Parathyroid adenoma (tissue), 2 donors: ENCODE data around the gene KCNIP1.

Source experiments
- H2AFZ ChIP-seq: fragments of 300-600 bp; sonication (generic); one replicate; pipeline ENCODE4 v1.7.0; 2017; ENCODE audit warnings: antibody characterized with exemption, mild to moderate bottlenecking
- H3K27ac ChIP-seq: fragments of 300-600 bp; sonication (generic); one replicate; pipeline ENCODE4 v1.7.0; 2017
- H3K27me3 ChIP-seq: fragments of 300-600 bp; sonication (generic); one replicate; pipeline ENCODE4 v1.7.0; 2017; ENCODE audit warnings: low read length; ENCODE audit not compliant: control insufficient read depth, insufficient read depth
- H3K36me3 ChIP-seq: fragments of 300-600 bp; sonication (generic); one replicate; pipeline ENCODE4 v1.7.0; 2017; ENCODE audit warnings: low read length; ENCODE audit not compliant: control insufficient read depth, insufficient read depth
- H3K4me1 ChIP-seq: fragments of 300-600 bp; sonication (generic); one replicate; pipeline ENCODE4 v1.7.0; 2017; ENCODE audit warnings: control low read depth
- H3K4me2 ChIP-seq: fragments of 300-600 bp; sonication (generic); one replicate; pipeline ENCODE4 v1.7.0; 2017; ENCODE audit warnings: low read length
- H3K4me3 ChIP-seq: fragments of 300-600 bp; sonication (generic); one replicate; pipeline ENCODE4 v1.7.0; 2017; ENCODE audit warnings: low read depth, low read length
- H3K79me2 ChIP-seq: fragments of 300-600 bp; sonication (generic); one replicate; pipeline ENCODE4 v1.7.0; 2017; ENCODE audit warnings: control low read depth
- H3K9ac ChIP-seq: fragments of 300-600 bp; sonication (generic); one replicate; pipeline ENCODE4 v1.7.0; 2017; ENCODE audit warnings: mild to moderate bottlenecking
- H3K9me3 ChIP-seq: fragments of 300-600 bp; sonication (generic); one replicate; pipeline ENCODE4 v1.7.0; 2017; ENCODE audit warnings: low read length; ENCODE audit not compliant: control insufficient read depth
- TF ChIP-seq, protein P1 (sequence below): fragments of 300-600 bp; sonication (generic); IDR thresholded peaks from one replicate; pipeline ENCODE4 v1.7.0; 2017; ENCODE audit warnings: antibody characterized with exemption, mild to moderate bottlenecking
- donor health status: primary hyperparathyroidism.

The KCNIP1 gene

DNA sequence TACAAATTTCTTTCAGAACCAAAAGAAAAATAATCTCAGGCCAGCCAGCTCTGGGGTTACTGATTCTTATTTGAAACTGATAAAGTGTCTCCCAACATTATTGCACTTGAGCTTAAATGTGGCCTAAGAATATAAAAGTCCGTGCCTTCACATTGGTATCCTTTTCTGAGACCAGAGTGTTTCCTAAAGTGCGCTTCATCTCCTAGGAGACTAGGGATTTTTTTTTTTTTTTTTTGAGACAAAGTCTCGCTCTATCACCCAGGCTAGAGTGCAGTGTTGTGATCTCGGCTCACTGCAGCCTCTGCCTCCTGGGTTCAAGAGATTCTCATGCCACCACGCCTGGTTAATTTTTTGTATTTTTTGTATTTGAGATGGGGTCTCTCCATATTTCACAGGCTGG is 23.6 kb upstream of the KCNIP1 start:
- Histone ChIP-seq H3K4me2 (no peak overlapping the region), H3K36me3 (no peaks in the 10 kb centered on the region), H3K4me3 (no peak overlapping the region), H3K9me3 (no peaks in the 10 kb centered on the region), H2AFZ (no peak overlapping the region), H3K27ac (no peak overlapping the region), H3K79me2 (no peaks in the 10 kb centered on the region), H3K27me3 (no peaks in the 10 kb centered on the region), H3K9ac (no peak overlapping the region), H3K4me1 (no peaks in the 10 kb centered on the region)
- TF ChIP-seq, protein P1, sequence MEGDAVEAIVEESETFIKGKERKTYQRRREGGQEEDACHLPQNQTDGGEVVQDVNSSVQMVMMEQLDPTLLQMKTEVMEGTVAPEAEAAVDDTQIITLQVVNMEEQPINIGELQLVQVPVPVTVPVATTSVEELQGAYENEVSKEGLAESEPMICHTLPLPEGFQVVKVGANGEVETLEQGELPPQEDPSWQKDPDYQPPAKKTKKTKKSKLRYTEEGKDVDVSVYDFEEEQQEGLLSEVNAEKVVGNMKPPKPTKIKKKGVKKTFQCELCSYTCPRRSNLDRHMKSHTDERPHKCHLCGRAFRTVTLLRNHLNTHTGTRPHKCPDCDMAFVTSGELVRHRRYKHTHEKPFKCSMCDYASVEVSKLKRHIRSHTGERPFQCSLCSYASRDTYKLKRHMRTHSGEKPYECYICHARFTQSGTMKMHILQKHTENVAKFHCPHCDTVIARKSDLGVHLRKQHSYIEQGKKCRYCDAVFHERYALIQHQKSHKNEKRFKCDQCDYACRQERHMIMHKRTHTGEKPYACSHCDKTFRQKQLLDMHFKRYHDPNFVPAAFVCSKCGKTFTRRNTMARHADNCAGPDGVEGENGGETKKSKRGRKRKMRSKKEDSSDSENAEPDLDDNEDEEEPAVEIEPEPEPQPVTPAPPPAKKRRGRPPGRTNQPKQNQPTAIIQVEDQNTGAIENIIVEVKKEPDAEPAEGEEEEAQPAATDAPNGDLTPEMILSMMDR, result no peak

DNA sequence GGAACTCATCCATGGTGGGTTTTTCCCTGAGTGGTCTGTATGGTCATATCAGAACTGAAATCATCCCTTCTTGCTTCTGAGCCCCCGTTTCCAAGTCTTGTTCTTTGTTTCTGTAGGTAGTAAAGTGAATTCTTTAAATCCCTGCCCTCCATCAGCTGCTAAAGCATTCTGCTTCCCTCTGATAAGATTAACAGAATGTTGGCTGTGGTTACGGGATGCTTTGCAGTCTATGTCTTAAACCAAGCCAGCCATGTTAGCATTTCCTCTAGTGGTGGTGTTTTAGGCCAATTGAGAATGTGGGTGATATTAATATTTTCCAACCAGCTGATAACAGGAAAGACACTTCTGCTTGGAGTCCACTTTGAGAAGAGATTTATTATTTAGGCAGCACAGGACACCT is 22.0 kb upstream of the KCNIP1 start:
- no peak overlapping the region for H3K4me3 ChIP-seq
- TF ChIP-seq, protein P1, result no peak
- H3K4me1 ChIP-seq, result no peaks in the 10 kb centered on the region

DNA sequence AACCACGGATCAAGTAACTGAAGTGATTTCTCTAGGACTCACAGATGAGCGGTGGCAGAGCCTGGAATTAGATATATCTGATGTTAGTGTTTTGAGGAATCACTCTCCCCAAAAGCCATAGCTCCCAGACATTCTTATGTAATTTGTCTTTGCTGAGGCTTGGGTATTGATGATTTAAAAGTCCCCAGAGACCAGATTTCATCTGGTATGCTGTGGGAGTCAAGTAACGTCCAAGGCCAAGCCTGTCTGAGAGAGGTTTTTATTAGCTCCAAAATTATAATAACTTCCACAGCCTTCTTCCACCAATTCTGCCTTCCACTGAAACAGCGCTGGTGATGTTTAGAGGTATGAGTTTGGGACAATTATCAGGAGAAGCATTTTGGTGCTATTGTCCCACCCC is 21.3 kb upstream of the KCNIP1 start:
- no peak overlapping the region for H3K9ac ChIP-seq
- H3K4me3 ChIP-seq, result no peak overlapping the region
- no peak overlapping the region for H2AFZ ChIP-seq
- no peaks in the 10 kb centered on the region for H3K27me3 ChIP-seq
- TF ChIP-seq, protein P1, result no peak
- H3K9me3 ChIP-seq, result no peaks in the 10 kb centered on the region
- no peak overlapping the region for H3K4me2 ChIP-seq
- H3K27ac ChIP-seq, result no peak overlapping the region
- no peaks in the 10 kb centered on the region for H3K4me1 ChIP-seq
- H3K79me2 ChIP-seq, result no peaks in the 10 kb centered on the region
- H3K36me3 ChIP-seq, result no peaks in the 10 kb centered on the region

More for the DNA sequence above, 22.0 kb upstream of the KCNIP1 start:
- Histone ChIP-seq H3K27me3 (no peaks in the 10 kb centered on the region), H2AFZ (no peak overlapping the region), H3K9me3 (no peaks in the 10 kb centered on the region), H3K4me2 (no peak overlapping the region), H3K9ac (no peak overlapping the region), H3K27ac (no peak overlapping the region), H3K79me2 (no peaks in the 10 kb centered on the region), H3K36me3 (no peaks in the 10 kb centered on the region)

DNA sequence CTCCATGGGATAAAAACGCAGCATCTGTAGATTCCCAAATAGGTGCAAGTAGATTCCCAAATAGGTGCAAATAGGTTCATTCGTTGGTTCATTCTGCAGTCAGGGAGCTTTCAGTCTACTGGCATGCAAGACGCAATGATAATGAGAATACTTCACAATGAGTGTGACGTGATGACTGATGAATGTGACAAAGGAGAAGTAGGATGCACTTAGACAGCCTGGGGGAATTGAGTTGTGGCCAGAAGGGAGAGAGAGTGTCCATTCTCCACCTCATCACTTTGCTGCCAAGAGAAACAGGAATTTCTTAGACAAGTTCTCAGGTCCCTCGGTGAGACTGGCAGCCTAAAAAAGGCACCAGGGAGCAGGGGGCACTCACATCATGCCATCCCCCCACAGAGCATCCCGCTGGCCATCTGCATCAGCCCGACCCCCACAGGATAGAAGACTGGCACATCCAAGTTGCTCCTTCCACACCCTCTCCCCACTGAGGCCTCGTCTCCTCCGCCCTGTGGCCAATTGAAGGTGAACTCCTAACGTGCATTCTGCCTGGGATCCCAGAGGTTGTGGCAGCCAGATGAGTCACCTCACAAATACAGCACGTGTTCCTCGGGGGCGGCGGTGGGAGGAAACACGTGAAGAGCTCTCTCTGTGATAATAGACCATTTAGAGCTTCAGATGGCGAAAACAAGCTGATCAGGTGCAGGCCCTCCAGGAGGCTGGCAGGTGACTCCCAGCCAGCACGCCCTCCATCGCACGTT is 19.9 kb upstream of the KCNIP1 start:
- Histone ChIP-seq H3K79me2 (no peaks in the 10 kb centered on the region), H3K9ac (no peak overlapping the region), H3K27me3 (no peaks in the 10 kb centered on the region), H3K36me3 (no peaks in the 10 kb centered on the region), H3K9me3 (no peaks in the 10 kb centered on the region), H3K27ac (no peak overlapping the region), H2AFZ (no peak overlapping the region), H3K4me3 (no peak overlapping the region), H3K4me1 (no peaks in the 10 kb centered on the region), H3K4me2 (no peak overlapping the region)
- TF ChIP-seq, protein P1, result no peak

DNA sequence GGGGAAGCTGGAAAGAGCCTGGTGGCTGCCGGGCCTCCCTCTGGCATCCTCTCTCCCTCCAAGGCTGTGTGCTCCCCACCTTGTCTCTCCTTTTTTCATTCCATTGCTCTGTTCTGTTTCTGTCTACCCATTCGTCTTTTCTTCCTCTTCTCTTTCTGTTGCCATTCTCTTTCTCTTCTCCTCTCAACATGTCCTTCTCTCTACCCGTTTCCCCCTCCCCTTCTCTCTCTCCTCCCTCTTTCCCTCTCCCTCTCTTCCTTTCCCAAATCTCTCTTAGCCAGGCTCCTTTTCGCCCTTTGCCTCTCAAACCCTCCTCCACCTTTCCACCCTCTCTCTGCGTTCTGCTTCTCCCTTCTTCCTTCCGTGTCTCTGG is 19.4 kb upstream of the KCNIP1 start:
- Histone ChIP-seq H3K27me3 (no peaks in the 10 kb centered on the region), H3K9ac (no peak overlapping the region), H3K4me2 (no peak overlapping the region), H3K9me3 (no peaks in the 10 kb centered on the region), H3K4me3 (no peak overlapping the region), H2AFZ (no peak overlapping the region), H3K79me2 (no peaks in the 10 kb centered on the region), H3K27ac (no peak overlapping the region), H3K36me3 (no peaks in the 10 kb centered on the region), H3K4me1 (no peaks in the 10 kb centered on the region)
- TF ChIP-seq, protein P1, result no peak
